NK-92 treated with Interleukin-12 subunit alpha and Interleukin-12 subunit beta, amount 100 ng/mL, for 24 hours (cell line): ENCODE results near the gene IBSP.

ENCODE experiments used
- DNase-seq: peaks from one replicate; lab custom pipeline; 2025; lab: John Stamatoyannopoulos, UW

The IBSP gene

DNA sequence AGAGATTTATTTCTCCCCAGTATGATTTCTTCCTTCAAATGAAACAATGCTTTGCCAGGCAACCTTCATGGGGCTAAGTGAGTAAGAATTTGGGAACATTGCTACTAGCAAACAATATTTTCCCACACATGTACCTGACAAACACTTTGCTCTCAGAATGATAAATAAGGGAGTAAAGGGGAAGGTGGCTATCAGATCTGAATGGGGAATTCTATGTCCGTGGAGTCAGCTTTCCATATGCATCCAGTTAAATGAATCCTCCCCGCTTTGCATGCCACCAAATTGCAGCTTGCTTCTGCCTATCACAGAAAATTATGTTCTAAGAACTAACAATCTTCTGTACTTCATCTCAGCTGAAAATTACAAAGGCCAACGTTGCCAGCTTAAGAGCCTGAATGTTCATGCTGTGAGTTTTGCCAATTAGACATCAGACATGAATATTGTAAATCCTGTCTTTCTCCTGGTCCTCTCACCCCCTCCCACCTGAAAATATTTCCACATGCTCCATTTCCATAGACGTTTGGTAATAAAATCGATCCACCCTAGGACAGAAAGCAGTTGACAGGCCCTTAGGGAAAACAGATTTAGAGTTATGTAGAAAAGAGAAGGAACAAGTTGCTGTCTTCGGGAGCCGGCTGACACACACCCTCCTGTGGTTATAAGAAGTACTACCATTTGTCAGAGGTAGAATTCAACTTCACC is 39.7 kb downstream of the IBSP start:
- DNase-seq = no peak

DNA sequence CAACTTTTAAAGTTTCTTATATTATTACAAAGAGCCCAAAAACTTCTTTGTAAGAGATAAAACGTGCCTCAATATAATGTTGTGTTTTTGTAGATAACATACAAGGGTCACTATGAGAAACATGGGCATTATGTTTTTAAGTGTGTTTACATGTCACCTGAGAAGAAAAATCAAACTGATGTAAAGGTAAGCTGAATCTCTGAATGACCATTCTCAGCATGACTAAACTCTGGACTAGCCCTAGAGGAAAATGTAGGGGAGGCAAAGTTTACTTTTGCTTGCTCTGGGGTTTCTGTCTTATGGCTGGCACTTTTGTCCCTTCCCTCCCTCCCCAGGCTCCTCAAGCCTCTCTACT is 40.2 kb downstream of the IBSP start:
- DNase-seq = no peak

DNA sequence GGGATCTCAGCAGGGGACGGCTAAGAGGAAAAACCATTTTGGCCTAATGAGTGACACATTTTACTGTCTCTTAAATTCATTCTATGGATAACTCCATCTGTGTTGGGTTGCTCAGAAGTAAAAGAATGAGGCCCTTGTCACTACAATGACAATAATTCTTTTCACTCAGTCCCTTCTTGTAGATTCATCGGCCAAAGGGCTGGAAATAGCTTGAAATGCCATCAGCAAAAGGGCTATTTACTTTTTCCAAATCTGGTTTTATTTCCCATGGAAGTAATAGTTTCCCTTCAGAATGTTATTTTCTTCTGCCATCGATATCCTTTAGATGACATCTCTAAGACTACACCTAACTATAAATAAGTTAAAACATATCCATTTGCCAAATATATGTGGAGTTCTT is 40.8 kb downstream of the IBSP start:
- no peak for DNase-seq

DNA sequence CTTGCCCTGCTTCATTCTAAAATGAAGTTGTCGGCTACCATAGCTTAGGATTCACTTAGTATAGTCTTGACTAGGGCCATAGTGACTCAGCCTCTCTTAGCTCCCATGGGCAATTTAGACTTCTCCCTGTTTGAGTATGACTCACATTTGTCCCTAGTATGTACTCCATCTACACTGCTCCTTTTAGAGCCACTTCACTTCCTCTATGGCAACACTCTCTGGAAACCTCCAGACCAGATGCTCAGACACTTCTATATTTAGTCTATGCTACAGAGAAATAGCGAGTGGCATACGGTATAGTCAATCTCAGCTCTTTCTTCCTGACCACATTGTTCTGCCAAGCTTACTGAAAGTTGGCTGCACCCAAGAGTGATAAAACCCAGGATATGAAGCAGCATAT is 44.6 kb downstream of the IBSP start:
- no peak for DNase-seq

DNA sequence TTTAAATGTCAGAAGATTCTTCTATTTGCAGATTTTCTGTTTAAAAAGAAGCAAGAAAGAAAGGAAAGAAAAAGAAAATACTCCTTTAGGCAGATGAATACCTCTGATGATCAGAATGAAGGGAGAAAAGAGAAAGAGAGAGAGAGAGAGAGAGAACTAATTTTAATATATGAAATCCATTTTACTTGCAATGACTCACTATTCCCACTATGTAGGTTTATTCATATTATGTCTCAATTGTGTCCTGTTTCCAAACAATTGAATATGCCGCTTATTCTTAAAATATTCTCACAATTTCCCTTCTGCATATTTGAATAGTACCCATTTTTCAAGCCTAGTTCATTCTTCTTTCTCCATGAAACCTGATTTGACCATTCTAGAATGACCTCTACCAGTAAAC is 45.1 kb downstream of the IBSP start:
- DNase-seq = no peak

DNA sequence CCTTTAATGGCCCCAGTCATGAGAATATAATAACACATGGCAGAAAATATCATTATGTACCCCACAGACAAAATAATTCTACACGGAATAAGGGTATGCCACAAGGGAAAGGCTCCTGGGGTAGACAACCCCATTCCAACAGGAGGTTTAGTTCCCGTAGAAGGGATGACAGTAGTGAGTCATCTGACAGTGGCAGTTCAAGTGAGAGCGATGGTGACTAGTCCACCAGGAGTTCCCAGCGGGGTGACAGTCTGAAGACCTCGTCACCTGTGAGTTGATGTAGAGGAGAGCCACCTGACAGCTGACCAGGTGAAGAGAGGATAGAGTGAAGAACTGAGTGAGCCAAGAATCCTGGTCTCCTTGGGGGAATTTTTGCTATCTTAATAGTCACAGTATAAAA is 46.9 kb downstream of the IBSP start:
- no peak for DNase-seq

DNA sequence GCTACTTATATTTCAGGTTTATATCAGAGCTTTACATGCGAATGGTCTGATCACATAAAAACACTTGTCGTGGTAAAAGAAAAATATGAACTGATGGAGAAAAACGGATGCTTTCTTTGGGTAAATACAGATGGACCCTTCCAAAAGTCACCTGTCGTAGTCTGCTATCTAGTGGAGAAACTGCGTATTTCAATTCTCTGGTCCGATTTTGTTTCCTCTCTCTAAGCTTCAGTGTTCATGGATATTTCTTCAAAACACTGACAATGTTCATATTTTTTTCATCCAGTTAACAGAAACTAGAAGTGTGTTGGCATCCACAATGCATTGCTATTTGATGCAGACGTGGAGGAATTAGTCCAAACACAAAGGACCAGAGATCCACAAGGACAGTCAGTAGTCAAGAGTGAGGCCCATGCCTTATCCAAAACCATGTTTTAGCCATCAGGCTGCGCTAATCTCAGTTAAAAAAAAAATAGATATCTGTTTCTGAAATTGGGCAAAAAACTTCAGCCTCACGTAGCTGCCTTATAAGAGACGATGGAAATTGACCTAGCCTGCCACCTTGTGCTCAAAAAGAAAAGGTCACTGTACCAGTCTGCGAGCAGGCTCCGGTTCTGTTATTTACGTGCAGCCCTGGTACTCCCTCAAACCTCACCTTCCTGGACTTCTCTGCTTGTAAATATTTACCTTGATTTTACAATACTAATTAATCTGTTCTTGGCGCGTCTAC is 49.4 kb downstream of the IBSP start:
- DNase-seq = no peak

DNA sequence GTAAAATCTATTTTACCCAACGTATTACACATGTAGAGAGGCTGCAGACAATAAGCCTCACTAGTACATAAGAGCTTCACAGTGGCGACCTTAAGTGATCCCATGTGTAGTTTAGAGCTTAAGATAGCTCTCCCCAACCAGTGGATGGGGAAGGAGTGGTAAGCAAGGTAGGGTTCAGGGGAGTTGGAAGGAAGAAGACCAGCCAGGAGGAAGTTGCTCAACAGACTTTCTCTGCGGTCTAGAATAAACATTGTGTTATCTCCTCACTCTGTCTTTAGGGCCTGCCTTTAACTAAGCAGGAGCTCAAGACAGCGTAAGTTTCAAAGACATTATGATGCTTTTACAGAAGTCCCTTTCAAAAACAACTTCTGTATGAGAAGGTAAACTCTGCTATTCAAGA is 50.3 kb downstream of the IBSP start:
- no peak for DNase-seq

DNA sequence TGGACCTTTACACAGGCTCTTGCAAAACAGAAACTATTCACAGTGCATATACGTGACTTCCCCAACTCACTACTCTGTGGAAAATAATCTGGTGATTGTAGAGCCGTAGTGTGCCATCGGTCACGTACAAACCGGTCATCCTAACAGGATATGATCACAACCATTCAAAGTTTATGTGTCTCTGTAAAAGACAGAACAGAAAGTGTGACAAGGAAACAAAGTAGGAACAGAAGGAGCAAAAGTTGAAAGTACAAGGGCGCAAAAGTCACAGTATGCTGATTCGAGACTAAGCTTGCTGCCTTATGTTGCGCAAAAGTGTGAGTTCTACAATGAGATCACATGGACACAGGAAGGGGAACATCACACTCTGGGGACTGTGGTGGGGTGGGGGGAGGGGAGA is 52.0 kb downstream of the IBSP start:
- no peak for DNase-seq

DNA sequence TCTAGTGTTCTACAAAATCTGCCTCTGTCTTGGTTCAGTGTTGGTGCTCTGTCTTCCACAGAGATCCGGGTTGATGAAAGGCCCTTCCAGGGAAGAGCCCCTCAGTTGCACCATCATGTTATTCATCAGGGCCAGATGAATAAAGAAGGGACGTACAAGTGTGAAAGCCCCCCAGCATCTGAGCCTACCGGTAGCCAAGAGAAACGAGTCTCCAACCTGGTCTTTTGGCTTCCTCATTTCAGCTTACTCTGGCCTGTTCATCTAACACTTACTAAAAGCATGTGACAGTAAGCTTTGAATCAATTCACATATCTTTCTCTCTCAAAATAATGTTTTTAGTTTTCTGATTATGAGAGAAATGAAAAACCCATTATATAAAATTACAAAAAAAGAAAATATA is 52.6 kb downstream of the IBSP start:
- no peak for DNase-seq

DNA sequence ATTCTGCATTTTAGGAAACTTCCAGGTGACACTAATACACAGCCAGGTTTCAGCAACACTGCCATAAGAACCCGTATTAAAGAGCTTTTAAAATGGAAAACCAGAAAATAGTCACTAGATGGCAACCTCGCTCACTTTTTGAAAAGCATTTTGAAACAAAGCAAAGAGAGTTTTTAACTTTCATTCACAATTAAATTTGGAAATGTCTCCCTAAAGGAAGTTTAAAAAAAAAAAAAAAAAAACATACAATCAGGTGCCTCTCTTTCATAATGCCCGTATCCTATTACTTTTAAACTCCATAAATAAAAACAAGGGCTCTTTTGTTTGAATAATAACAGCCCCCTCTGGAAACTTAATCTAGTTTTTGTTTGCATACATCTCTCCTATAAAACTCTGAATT is 53.8 kb downstream of the IBSP start:
- no peak for DNase-seq

DNA sequence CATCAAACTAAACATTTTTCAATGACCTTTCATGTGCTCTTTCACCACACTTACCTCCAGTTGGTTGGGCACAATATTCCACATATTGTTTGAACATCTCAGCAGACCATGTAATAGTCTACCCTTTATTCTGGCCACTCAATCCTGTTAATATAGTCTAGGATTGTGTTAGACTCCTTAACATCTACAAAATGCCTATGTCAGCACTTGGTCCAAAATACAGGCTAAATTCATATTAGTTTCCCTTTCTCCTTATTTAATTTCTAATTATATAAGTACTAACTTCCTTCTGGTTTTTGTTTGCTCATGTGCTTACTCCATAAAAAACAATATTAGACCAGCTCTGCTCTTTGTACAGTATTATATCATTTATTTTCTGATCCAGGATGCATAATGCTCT is 54.5 kb downstream of the IBSP start:
- no peak for DNase-seq

DNA sequence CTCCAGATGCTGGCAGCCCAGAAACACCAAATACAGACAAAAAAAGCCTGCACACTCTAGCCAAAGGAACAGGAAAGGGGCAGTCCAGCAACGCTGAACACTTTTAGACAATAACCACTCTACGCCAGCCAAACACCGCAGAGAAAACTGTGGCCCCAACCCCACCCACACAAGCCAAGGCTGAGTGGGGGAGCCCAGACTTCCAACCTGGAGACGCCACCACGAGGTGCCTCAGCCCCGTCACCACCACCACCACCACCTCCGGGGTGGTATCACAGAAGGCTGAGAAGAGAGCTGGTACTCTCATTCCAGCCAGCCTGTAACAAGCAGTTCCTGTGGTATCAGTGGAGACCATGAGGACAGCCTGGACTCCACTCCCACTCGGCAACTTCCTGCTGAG is 56.2 kb downstream of the IBSP start:
- no peak for DNase-seq

DNA sequence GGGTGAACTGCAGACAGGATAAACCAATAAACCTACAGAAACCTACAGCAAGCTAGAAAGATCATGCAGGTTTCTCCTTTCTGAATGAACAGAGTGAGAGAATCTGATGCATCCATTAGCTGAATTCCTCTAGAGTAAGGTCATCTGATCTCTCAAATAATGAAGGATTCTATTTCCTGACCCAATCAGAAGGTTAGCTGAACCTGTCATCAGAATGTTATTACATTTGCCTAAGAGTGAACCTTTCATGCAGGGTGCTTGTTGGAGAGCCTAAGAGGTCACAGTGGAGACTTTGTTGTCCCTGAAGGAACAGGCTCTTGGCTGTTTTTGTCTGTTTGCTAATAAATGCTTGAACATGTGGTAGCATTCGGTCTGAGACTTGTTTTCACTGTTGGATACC is 57.5 kb downstream of the IBSP start:
- DNase-seq = no peak

DNA sequence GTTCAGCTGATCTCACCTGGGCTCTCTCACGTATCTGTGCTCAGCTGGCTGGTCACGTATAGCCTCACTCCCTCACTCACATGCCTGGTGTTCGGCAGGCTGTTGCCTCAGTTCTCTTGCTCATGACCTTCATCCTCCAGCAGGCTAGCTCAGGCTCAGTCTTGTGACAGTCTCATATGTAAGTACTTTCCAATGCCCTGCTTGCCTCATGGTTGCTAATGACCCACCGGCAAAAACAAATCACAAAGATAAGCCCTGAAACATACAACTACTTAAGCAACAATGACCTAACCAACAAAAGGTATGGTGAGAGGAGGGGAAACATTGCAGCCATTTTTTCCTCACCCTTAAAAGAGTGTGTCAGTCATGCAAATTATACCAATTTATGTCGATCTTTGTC is 58.4 kb downstream of the IBSP start:
- DNase-seq = no peak
